Neural cell (in vitro differentiated cells): ENCODE data around the gene ZNF322. TPM values are rescaled to one million over a fixed set of nuclear protein-coding genes. Genes with fewer than 3 reads are reported as not detected.

ENCODE experiments used
- H2AFZ ChIP-seq: fragments of 200-600, 300-800 bp; sonication (generic), shearing (Covaris generic); 2 replicates; pipeline ENCODE4 v1.6.0; 2014; ENCODE audit warnings: low read depth, mild to moderate bottlenecking, antibody characterized with exemption, low read length, moderate library complexity
- H3F3A ChIP-seq: fragments of 200-600 bp; shearing (Covaris generic); 2 replicates; pipeline ENCODE4 v1.6.1; 2016; ENCODE audit warnings: mild to moderate bottlenecking, moderate library complexity, mixed read lengths, antibody characterized with exemption, low read length; ENCODE audit not compliant: insufficient read depth, poor library complexity, severe bottlenecking
- H3K27ac ChIP-seq: fragments of 200-600, 300-800 bp; sonication (generic), shearing (Covaris generic); 2 replicates; pipeline ENCODE4 v1.5.1; 2014; ENCODE audit warnings: mild to moderate bottlenecking, low read length, moderate library complexity
- H3K27me3 ChIP-seq: fragments of 300-800, 200-600 bp; sonication (generic), shearing (Covaris generic); 2 replicates; pipeline ENCODE4 v1.6.0; 2014; ENCODE audit warnings: mild to moderate bottlenecking, low read depth, low read length, moderate library complexity; ENCODE audit not compliant: insufficient read depth
- H3K36me3 ChIP-seq: fragments of 300-800, 200-600 bp; sonication (generic), shearing (Covaris generic); 2 replicates; pipeline ENCODE4 v1.5.1; 2014; ENCODE audit warnings: mild to moderate bottlenecking, antibody characterized with exemption, low read length, moderate library complexity; ENCODE audit not compliant: insufficient read depth
- H3K4me2 ChIP-seq: fragments of 300-800, 200-600 bp; sonication (generic), shearing (Covaris generic); 2 replicates; pipeline ENCODE4 v1.6.0; 2014; ENCODE audit warnings: mild to moderate bottlenecking, low read length
- H3K4me3 ChIP-seq: fragments of 300-800, 200-600 bp; sonication (generic), shearing (Covaris generic); 2 replicates; pipeline ENCODE4 v1.5.1; 2014; ENCODE audit warnings: mild to moderate bottlenecking, low read length, moderate library complexity
- H3K79me2 ChIP-seq: fragments of 200-600 bp; shearing (Covaris generic); replicated peaks from 2 replicates; pipeline ENCODE4 v1.6.0; 2014; ENCODE audit warnings: mild to moderate bottlenecking, low read length, moderate library complexity; ENCODE audit not compliant: insufficient read depth
- H3K9ac ChIP-seq: fragments of 300-800, 200-600 bp; sonication (generic), shearing (Covaris generic); 2 replicates; pipeline ENCODE4 v1.6.1; 2016; ENCODE audit warnings: mild to moderate bottlenecking, low read length, mixed read lengths
- H3K9me2 ChIP-seq: fragments of 200-600 bp; shearing (Covaris generic); 2 replicates; pipeline ENCODE4 v1.6.1; 2016; ENCODE audit warnings: mild to moderate bottlenecking, low read length, mixed read lengths; ENCODE audit not compliant: insufficient read depth
- H3K9me3 ChIP-seq: fragments of 200-600, 300-800 bp; sonication (generic), shearing (Covaris generic); 2 replicates; pipeline ENCODE4 v1.6.1; 2016; ENCODE audit warnings: mild to moderate bottlenecking, mixed run types, low read length, moderate library complexity, mixed read lengths
- H4K20me1 ChIP-seq: fragments of 200-600 bp; shearing (Covaris generic); 2 replicates; pipeline ENCODE4 v1.6.1; 2016; ENCODE audit warnings: mild to moderate bottlenecking, mixed run types; ENCODE audit not compliant: insufficient read depth
- EP300 ChIP-seq: fragments of 450-650 bp; conservative IDR thresholded peaks from 2 replicates; pipeline ENCODE4 v1.6.1; 2014; ENCODE audit warnings: antibody characterized with exemption, mild to moderate bottlenecking, moderate library complexity; ENCODE audit not compliant: poor library complexity, severe bottlenecking
- EZH2 ChIP-seq: fragments of 200-600, 300-800 bp; shearing (Covaris generic), sonication (generic); IDR thresholded peaks from 2 replicates; pipeline ENCODE4 v1.6.1; 2014; ENCODE audit warnings: antibody characterized with exemption, low read length, borderline replicate concordance, mild to moderate bottlenecking; ENCODE audit not compliant: insufficient read depth, poor library complexity, severe bottlenecking
- MXI1 ChIP-seq: fragments of 450-650 bp; conservative IDR thresholded peaks from 2 replicates; pipeline ENCODE4 v1.6.1; 2014; ENCODE audit warnings: antibody characterized with exemption, mild to moderate bottlenecking; ENCODE audit not compliant: poor library complexity, severe bottlenecking
- POLR2AphosphoS5 ChIP-seq: IDR thresholded peaks from 2 replicates; pipeline ENCODE4 v1.6.1; 2012
- RAD21 ChIP-seq: fragments of 450-650 bp; conservative IDR thresholded peaks from 2 replicates; pipeline ENCODE4 v1.6.1; 2014; ENCODE audit warnings: antibody characterized with exemption, mild to moderate bottlenecking, moderate library complexity
- SMC3 ChIP-seq: fragments of 450-650 bp; conservative IDR thresholded peaks from 2 replicates; pipeline ENCODE4 v1.6.1; 2014; ENCODE audit warnings: antibody characterized with exemption, mild to moderate bottlenecking, moderate library complexity; ENCODE audit not compliant: poor library complexity
- TAF1 ChIP-seq: IDR thresholded peaks from 2 replicates; pipeline ENCODE4 v1.6.1; 2012; ENCODE audit warnings: low read depth
- polyA plus RNA-seq: library from polyadenylated mRNA; depleted of rRNA; stranded (reverse); fragments of >200 nt; gene quantifications from 2 replicates; pipeline ENCODE4 v1.2.3, GENCODE V29; 2014
- TF ChIP-seq, protein P1 (sequence below): IDR thresholded peaks from 2 replicates; pipeline ENCODE4 v1.6.1; 2012; ENCODE audit warnings: borderline replicate concordance
- TF ChIP-seq, protein P2 (sequence below): fragments of 450-650 bp; IDR thresholded peaks from 2 replicates; pipeline ENCODE4 v1.5.1; 2014; ENCODE audit warnings: antibody characterized with exemption, mild to moderate bottlenecking, moderate library complexity; ENCODE audit not compliant: poor library complexity, severe bottlenecking

ZNF322 gene
- polyA plus RNA-seq, 1 donor from 2014 or later = 29.4 TPM

DNA sequence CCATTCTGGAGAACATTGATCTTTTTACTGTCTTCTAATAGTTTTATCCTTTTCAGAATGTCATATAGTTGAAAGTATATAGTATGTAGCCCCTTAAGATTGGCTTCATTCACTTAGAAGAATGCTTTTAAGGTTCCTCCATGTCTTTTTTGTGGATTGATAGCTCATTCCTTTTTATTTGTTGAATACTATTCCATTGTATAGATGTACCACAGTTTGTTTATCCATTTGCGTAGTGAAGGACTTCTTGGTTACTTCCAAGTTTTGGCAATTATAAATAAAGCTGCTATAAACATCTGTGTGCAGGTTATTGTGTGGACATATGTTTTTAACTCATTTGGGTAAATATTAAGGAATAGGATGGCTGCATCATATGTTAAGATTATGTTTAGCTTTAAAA, 35.0 kb downstream of the ZNF322 start:
- Histone ChIP-seq H4K20me1 (no peaks in the 10 kb centered on the region), H3K27me3 (no peaks in the 10 kb centered on the region), H3K4me2 (no peak overlapping the region), H3K9me2 (no peaks in the 10 kb centered on the region), H3K4me3 (no peak overlapping the region), H3K79me2 (no peaks in the 10 kb centered on the region), H3F3A (no peaks in the 10 kb centered on the region), H3K9me3 (peaks cover 4% of the 10 kb centered on the region), H3K27ac (no peak overlapping the region), H2AFZ (no peak overlapping the region), H3K9ac (no peak overlapping the region), H3K36me3 (no peaks in the 10 kb centered on the region)
- TF ChIP-seq, protein P1, sequence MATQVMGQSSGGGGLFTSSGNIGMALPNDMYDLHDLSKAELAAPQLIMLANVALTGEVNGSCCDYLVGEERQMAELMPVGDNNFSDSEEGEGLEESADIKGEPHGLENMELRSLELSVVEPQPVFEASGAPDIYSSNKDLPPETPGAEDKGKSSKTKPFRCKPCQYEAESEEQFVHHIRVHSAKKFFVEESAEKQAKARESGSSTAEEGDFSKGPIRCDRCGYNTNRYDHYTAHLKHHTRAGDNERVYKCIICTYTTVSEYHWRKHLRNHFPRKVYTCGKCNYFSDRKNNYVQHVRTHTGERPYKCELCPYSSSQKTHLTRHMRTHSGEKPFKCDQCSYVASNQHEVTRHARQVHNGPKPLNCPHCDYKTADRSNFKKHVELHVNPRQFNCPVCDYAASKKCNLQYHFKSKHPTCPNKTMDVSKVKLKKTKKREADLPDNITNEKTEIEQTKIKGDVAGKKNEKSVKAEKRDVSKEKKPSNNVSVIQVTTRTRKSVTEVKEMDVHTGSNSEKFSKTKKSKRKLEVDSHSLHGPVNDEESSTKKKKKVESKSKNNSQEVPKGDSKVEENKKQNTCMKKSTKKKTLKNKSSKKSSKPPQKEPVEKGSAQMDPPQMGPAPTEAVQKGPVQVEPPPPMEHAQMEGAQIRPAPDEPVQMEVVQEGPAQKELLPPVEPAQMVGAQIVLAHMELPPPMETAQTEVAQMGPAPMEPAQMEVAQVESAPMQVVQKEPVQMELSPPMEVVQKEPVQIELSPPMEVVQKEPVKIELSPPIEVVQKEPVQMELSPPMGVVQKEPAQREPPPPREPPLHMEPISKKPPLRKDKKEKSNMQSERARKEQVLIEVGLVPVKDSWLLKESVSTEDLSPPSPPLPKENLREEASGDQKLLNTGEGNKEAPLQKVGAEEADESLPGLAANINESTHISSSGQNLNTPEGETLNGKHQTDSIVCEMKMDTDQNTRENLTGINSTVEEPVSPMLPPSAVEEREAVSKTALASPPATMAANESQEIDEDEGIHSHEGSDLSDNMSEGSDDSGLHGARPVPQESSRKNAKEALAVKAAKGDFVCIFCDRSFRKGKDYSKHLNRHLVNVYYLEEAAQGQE = no peak
- no peak for TF ChIP-seq SMC3
- TF ChIP-seq EZH2 = no peak
- no peak for TF ChIP-seq MXI1
- TF ChIP-seq TAF1 = no peak
- no peak for TF ChIP-seq RAD21

DNA sequence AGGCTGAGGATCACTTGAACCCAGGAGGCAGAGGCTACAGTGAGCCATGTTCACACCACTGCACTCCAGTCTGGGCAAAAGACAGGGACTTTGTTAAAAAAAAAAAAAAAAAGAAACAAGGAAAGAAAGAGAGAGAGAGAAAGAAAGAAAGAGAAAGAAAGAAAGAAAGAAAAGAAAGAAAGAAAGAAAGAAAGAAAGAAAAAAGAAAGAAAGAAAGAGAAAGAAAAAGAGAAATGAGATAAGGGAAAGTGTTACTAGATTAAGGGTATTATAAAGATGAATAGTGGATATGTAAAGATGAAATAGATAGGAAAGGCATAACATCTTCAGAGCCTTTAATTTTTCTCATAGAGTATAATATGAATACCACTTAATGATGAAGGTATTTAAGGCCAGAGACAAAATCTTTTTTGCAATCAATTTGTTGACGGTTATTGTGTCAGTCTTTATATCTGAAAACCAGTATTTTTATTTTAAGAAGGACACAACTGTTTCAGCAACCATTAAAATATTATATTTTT, 36.1 kb downstream of the ZNF322 start:
- Histone ChIP-seq H3K27ac (no peak overlapping the region), H3F3A (no peaks in the 10 kb centered on the region), H3K9me2 (no peaks in the 10 kb centered on the region), H2AFZ (no peak overlapping the region), H3K79me2 (no peaks in the 10 kb centered on the region), H4K20me1 (no peaks in the 10 kb centered on the region), H3K9me3 (peaks cover 4% of the 10 kb centered on the region), H3K4me3 (no peak overlapping the region), H3K36me3 (no peaks in the 10 kb centered on the region), H3K27me3 (no peaks in the 10 kb centered on the region), H3K9ac (no peak overlapping the region), H3K4me2 (no peak overlapping the region)
- TF ChIP-seq SMC3 (no peak), POLR2AphosphoS5 (no peak), RAD21 (no peak), MXI1 (no peak), TAF1 (no peak), EZH2 (no peak), EP300 (no peak)
- TF ChIP-seq, protein P2, sequence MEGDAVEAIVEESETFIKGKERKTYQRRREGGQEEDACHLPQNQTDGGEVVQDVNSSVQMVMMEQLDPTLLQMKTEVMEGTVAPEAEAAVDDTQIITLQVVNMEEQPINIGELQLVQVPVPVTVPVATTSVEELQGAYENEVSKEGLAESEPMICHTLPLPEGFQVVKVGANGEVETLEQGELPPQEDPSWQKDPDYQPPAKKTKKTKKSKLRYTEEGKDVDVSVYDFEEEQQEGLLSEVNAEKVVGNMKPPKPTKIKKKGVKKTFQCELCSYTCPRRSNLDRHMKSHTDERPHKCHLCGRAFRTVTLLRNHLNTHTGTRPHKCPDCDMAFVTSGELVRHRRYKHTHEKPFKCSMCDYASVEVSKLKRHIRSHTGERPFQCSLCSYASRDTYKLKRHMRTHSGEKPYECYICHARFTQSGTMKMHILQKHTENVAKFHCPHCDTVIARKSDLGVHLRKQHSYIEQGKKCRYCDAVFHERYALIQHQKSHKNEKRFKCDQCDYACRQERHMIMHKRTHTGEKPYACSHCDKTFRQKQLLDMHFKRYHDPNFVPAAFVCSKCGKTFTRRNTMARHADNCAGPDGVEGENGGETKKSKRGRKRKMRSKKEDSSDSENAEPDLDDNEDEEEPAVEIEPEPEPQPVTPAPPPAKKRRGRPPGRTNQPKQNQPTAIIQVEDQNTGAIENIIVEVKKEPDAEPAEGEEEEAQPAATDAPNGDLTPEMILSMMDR = no peak
- TF ChIP-seq, protein P1 = no peak
